GM12878 (cell line): ENCODE measurements around the gene STXBP4. TPM values are rescaled to one million over a fixed set of nuclear protein-coding genes. Genes with fewer than 3 reads are reported as not detected.

ENCODE experiments used
- ATAC-seq: fragments of 200-7000 bp; cut with Tn5 transposase; 3 replicates; pipeline ENCODE4 v1.9.1; 2020; ENCODE audit warnings: mild to moderate bottlenecking, moderate library complexity
- BruUV-seq: library from RNA; stranded (reverse); fragments of 400-500 nt; replicated peaks from 2 replicates; lab custom pipeline; 2021; lab: Mats Ljungman, UMichigan
- CTCF ChIA-PET: fragments of 300-600 bp; sonication (Branson Sonifier 250); formaldehyde crosslinking; extraction: SDS; loops from one replicate; lab custom pipeline; 2021; ENCODE audit warnings: inconsistent platforms; lab: Yijun Ruan, JAX
- POLR2A ChIA-PET: fragments of 350-600 bp; formaldehyde crosslinking; extraction: SDS; loops from one replicate; lab custom pipeline; 2021; ENCODE audit warnings: inconsistent platforms; lab: Charles Lee
- RAD21 ChIA-PET: fragments of 300-600 bp; sonication (Branson Sonifier 250); formaldehyde crosslinking; loops from one replicate; lab custom pipeline; 2023; ENCODE audit warnings: antibody characterized with exemption; ENCODE audit not compliant: unreplicated experiment; lab: Charles Lee
- SMC1A ChIA-PET: fragments of 300-600 bp; sonication (Branson Sonifier 250); formaldehyde crosslinking; loops from one replicate; lab custom pipeline; 2023; ENCODE audit not compliant: unreplicated experiment, uncharacterized antibody; lab: Charles Lee
- DNase-seq: peaks from one replicate; pipeline ENCODE4 v3.0.0-alpha.2; 2011; ENCODE audit warnings: low read depth, low spot score
- FAIRE-seq: peaks from 3 replicates; lab custom pipeline; 2011; peaks lifted over from hg19 to GRCh38; lab: Jason Lieb, UNC
- H2AFZ ChIP-seq: 2 replicates; pipeline ENCODE4 v1.6.0; 2011; ENCODE audit warnings: low read depth, low read length, control low read depth; ENCODE audit not compliant: control insufficient read depth
- H3K27ac ChIP-seq: 2 replicates; pipeline ENCODE4 v1.5.1; 2011; ENCODE audit warnings: control low read depth; ENCODE audit not compliant: control insufficient read depth, insufficient read depth
- H3K27me3 ChIP-seq, 2 experiments: replicated peaks in 1 of 2; 2 replicates each; pipeline versions ENCODE4 v1.6.0 to v1.6.1; 2011; ENCODE audit warnings: low read length in 1 of 2; ENCODE audit not compliant: control insufficient read depth in 2 of 2, insufficient read depth in 2 of 2
- H3K36me3 ChIP-seq, 2 experiments: 2 replicates each; pipeline ENCODE4 v1.5.1; 2011; ENCODE audit warnings: low read length in 1 of 2; ENCODE audit not compliant: control insufficient read depth in 2 of 2, insufficient read depth in 2 of 2
- H3K4me1 ChIP-seq: 2 replicates; pipeline ENCODE4 v1.6.1; 2011; ENCODE audit warnings: mild to moderate bottlenecking, low read length, moderate library complexity, mixed read lengths; ENCODE audit not compliant: control insufficient read depth, insufficient read depth
- H3K4me2 ChIP-seq: 2 replicates; pipeline ENCODE4 v1.6.0; 2011; ENCODE audit warnings: control low read depth; ENCODE audit not compliant: control insufficient read depth, insufficient read depth
- H3K4me3 ChIP-seq: fragments of 200-600 bp; sonication (generic); 2 replicates; pipeline ENCODE4 v1.5.1; 2016
- H3K79me2 ChIP-seq: 2 replicates; pipeline ENCODE4 v1.6.0; 2011; ENCODE audit warnings: low read length; ENCODE audit not compliant: control insufficient read depth, insufficient read depth
- H3K9ac ChIP-seq: 2 replicates; pipeline ENCODE4 v1.8.0; 2011; ENCODE audit warnings: low read length, control low read depth, mixed read lengths; ENCODE audit not compliant: control insufficient read depth, insufficient read depth
- H3K9me3 ChIP-seq: replicated peaks from 3 replicates; pipeline ENCODE4 v1.5.1; 2011; ENCODE audit warnings: mild to moderate bottlenecking, low read length; ENCODE audit not compliant: control insufficient read depth, insufficient read depth
- H4K20me1 ChIP-seq: 2 replicates; pipeline ENCODE4 v1.6.0; 2011; ENCODE audit not compliant: control insufficient read depth, insufficient read depth
- BCLAF1 ChIP-seq: fragments of 450-650 bp; IDR thresholded peaks from 2 replicates; pipeline ENCODE4 v1.6.1; 2017; ENCODE audit warnings: antibody characterized with exemption, mild to moderate bottlenecking, moderate library complexity
- IKZF2 ChIP-seq, 2 experiments: fragments of 450-650 bp; IDR thresholded peaks; 2 replicates each; pipeline ENCODE4 v1.6.1; 2017; ENCODE audit warnings: mild to moderate bottlenecking in 2 of 2, moderate library complexity in 2 of 2
- JUNB ChIP-seq: IDR thresholded peaks from 2 replicates; pipeline ENCODE4 v1.6.1; 2016; ENCODE audit warnings: antibody characterized with exemption, mild to moderate bottlenecking
- PML ChIP-seq: IDR thresholded peaks from 2 replicates; pipeline ENCODE4 v1.6.1; 2012; ENCODE audit warnings: low read length, inconsistent platforms
- WGBS: methylation state at CpG from one replicate; pipeline ENCODE4 v1.1.6; 2016; ENCODE audit warnings: low lambda C conversion rate; ENCODE audit not compliant: insufficient replicate concordance, insufficient coverage; ENCODE audit errors: missing lambda C conversion rate; 5-methylcytosine and 5-hydroxymethylcytosine counted together
- in situ Hi-C: fragments of 300-500 bp; cut with MboI; formaldehyde crosslinking; loops from 9 replicates; pipeline ENCODE4 v1.14.3; 2018; ENCODE audit warnings: mixed read lengths
- intact Hi-C: fragments of 100-400 bp; cut with micrococcal nuclease; formaldehyde crosslinking; loops from one replicate; pipeline ENCODE4 v1.14.2; 2022; ENCODE audit not compliant: unreplicated experiment
- polyA plus RNA-seq, 11 experiments: library from polyadenylated mRNA; depleted of rRNA in 4 of 11; unstranded in 6 of 11; stranded (reverse) in 5 of 11; fragments of >200 nt; fragmentation: Nextera tagmentation in 4 of 11; fragmentation: Illumina TruSeq in 1 of 11; extraction: Ambion mirVana in 4 of 11; extraction: Trizol in 1 of 11; gene quantifications; 1 replicate in 1 of 11; 2 replicates in 10 of 11; pipeline versions ENCODE4 v1.2.1 to v1.2.3, GENCODE V29; 2011 to 2016; ENCODE audit warnings: inconsistent platforms in 2 of 11, missing spikeins in 2 of 11, low read depth in 1 of 11
- total RNA-seq, 4 experiments: library from RNA; depleted of rRNA in 3 of 4; stranded (reverse); fragments of >200 nt in 3 of 4; fragmentation: Illumina TruSeq in 1 of 4; extraction: Trizol in 1 of 4; gene quantifications; 2 replicates each; pipeline versions ENCODE4 v1.2.1 to v1.2.3, GENCODE V29; 2013 to 2021

Gene STXBP4
- total and polyA plus RNA-seq, 10 of the 15 experiments (the other 5 are each of a cell fraction or from before 2014, with no cell fraction given): 4.3 to 11.0 (median 6.7) TPM

GRCh38 chr17:55171634-55172328 is 203.2 kb downstream of the STXBP4 start:
- BruUV-seq: no TSS peak
- ChIA-PET SMC1A (no interaction called here), CTCF (no interaction called here), POLR2A (no interaction called here), RAD21 (no interaction called here)
- Histone ChIP-seq H3K36me3 (no peaks in the 10 kb centered on the region), H4K20me1 (no peaks in the 10 kb centered on the region), H2AFZ (no peak overlapping the region), H3K4me2 (peak overlapping the region; percentile 61; the same call in 1 of the 2 replicates), H3K4me1 (peaks cover 20% of the 10 kb centered on the region), H3K9ac (no peak overlapping the region), H3K27me3 (no peaks in the 10 kb centered on the region), H3K27ac (peak overlapping the region; percentile 43; the same call in 1 of the 2 replicates), H3K79me2 (no peaks in the 10 kb centered on the region), H3K9me3 (no peaks in the 10 kb centered on the region; the same call in 2 of the 3 replicates)
- WGBS: 94% methylated on average over 4 of the region's 4 CpGs
- in situ Hi-C loops (no loop called here), intact Hi-C loops (no loop called here)
- DNase-seq (no peak), FAIRE-seq (no peak), ATAC-seq (peak; percentile 66)
- TF ChIP-seq BCLAF1: no peak
- no peak for TF ChIP-seq IKZF2 (IDR thresholded peaks at IDR 0.05)
- TF ChIP-seq JUNB: peak; percentile 37; the same call in 1 of the 2 replicates
- no peak for TF ChIP-seq PML
- TF ChIP-seq, all 136 proteins: peak for 1
- H3K4me3 ChIP-seq: no peak overlapping the region
